ENCODE measurements around the gene TMEM40.

DNA sequence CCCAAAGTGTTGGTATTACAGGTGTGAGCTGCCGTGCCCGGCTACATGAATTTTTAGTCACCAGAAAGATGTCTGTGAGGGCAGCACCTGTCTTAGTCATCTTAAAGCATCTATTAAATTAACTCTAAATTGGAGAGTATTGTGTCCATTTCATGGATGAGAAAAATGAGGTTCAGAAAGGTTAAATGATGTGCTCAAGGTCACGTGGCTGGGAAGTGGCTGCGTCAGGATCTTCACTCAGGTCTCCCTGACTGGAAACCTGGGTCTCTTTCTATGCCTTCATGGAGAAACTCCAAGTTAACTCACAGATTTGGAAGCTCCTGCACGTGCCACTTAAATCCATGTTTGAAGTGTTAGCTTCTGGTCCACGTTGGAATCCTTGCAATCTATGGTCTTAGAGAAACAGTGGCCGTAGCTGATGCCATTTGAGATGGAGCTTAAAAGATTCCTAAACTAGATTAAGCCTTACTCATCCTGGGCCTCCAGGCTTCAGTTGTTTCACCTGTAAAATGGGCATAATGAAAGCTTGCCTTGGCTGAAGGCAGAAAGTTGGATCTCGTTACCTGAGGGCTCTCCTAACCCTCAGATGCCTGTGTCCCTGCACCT lies 5.2 kb upstream of the TMEM40 start:
- no peak; the same call in 1 of the 2 replicates for TF ChIP-seq ZNF121 (tag by site-specific recombination; IDR thresholded peaks at IDR 0.05)
- TF ChIP-seq ZNF521 (tag by site-specific recombination; IDR thresholded peaks at IDR 0.05): no peak
- no peak for TF ChIP-seq ZBTB1 (tag by site-specific recombination; IDR thresholded peaks at IDR 0.05)
- TF ChIP-seq ZNF624 (tag by site-specific recombination; IDR thresholded peaks at IDR 0.05): no peak
- TF ChIP-seq WT1 (tag by site-specific recombination; IDR thresholded peaks at IDR 0.05): no peak
- TF ChIP-seq, protein P1, sequence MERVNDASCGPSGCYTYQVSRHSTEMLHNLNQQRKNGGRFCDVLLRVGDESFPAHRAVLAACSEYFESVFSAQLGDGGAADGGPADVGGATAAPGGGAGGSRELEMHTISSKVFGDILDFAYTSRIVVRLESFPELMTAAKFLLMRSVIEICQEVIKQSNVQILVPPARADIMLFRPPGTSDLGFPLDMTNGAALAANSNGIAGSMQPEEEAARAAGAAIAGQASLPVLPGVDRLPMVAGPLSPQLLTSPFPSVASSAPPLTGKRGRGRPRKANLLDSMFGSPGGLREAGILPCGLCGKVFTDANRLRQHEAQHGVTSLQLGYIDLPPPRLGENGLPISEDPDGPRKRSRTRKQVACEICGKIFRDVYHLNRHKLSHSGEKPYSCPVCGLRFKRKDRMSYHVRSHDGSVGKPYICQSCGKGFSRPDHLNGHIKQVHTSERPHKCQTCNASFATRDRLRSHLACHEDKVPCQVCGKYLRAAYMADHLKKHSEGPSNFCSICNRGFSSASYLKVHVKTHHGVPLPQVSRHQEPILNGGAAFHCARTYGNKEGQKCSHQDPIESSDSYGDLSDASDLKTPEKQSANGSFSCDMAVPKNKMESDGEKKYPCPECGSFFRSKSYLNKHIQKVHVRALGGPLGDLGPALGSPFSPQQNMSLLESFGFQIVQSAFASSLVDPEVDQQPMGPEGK (tag by site-specific recombination; IDR thresholded peaks at IDR 0.05): no peak
- no peak for TF ChIP-seq ZNF830 (tag by site-specific recombination; IDR thresholded peaks at IDR 0.05; ENCODE audit: low read depth)
- TF ChIP-seq, protein P2, sequence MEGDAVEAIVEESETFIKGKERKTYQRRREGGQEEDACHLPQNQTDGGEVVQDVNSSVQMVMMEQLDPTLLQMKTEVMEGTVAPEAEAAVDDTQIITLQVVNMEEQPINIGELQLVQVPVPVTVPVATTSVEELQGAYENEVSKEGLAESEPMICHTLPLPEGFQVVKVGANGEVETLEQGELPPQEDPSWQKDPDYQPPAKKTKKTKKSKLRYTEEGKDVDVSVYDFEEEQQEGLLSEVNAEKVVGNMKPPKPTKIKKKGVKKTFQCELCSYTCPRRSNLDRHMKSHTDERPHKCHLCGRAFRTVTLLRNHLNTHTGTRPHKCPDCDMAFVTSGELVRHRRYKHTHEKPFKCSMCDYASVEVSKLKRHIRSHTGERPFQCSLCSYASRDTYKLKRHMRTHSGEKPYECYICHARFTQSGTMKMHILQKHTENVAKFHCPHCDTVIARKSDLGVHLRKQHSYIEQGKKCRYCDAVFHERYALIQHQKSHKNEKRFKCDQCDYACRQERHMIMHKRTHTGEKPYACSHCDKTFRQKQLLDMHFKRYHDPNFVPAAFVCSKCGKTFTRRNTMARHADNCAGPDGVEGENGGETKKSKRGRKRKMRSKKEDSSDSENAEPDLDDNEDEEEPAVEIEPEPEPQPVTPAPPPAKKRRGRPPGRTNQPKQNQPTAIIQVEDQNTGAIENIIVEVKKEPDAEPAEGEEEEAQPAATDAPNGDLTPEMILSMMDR (tag by site-specific recombination; IDR thresholded peaks at IDR 0.05): no peak
- TF ChIP-seq ZBTB21 (tag by site-specific recombination; IDR thresholded peaks at IDR 0.05): no peak
- no peak for TF ChIP-seq YY1 (tag by site-specific recombination; IDR thresholded peaks at IDR 0.05)
- TF ChIP-seq BCL11A (tag by site-specific recombination; IDR thresholded peaks at IDR 0.05; ENCODE audit: low read depth): no peak

Measured in HEK293 (cell line).